ENCODE measurements around the gene CCDC78.

Gene CCDC78

DNA sequence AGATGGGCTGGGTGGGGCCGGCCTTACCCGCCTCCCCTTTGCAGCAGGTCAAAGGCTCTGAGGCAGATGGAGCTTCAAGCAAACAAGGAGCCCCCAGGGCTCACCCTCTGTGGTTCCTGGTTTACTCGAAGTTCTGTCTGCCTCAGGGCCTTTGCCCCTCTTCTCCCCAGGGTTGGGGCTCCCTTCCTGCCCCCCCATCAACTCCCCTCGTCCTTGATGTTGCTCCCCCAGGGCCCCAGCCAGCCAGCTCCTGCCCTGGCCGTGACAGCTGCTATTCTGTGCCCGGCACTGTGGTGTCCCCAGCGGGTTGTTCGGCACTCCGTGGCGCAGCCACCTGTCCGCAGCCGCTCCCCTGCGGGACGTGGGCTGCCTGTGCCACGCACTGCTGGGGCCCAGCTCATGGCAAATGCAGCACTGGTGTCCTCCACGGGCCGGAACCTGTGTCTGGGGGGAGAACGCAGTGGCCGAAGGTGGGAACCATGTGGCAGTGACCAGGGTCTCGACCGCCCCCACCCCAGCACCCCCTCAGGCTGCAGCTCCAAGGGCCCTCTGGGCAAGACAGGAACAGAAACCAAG is 15.7 kb downstream of the CCDC78 start:
- no peak for DNase-seq (ENCODE audit: low read depth)

DNA sequence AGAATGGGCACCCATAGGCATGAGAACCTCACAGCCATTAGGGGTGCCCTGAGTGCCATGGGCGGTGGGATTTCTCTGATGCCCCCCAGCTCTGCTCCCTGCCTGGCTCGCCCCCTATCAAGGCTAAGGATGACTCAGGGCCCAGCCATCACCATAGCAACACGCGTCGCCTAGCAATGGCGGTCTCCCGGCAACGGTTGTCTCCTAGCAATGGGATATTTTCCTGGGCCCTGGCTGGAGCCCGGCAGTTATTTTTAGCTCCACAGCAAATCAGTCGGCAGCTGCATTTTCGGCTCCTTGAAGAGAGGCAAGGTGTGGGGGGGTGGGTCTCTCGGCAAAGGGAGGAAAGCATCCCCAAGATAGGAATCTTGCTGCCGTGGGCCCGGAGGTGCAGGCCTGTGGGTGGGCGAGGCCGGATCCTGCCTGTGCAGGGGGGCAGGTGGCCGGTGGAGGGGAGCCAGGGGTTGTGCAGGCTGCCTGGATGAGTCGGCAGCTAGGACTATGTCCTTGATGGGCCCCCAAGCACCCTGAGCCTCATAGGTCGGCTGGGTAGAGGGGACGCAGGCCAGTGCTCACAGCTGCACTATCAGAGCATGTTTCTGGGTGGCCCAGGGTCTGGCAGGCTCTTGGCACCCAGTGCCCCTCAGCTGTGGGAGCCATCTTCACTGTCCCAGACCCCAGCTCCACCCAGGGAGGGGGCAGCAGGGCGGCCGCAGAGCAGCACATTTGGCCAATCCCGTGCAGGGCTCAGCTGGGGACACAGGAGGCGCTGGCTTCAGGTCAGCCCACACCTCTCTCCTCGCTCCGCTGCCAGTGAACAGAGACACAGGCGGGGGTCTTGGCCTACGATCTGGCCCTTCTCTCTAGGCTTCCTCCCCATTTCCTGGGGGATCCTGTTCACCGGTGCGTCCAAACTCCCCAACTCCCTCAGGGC is 16.4 kb downstream of the CCDC78 start:
- peak; percentile 70 for DNase-seq (ENCODE audit: low read depth)

DNA sequence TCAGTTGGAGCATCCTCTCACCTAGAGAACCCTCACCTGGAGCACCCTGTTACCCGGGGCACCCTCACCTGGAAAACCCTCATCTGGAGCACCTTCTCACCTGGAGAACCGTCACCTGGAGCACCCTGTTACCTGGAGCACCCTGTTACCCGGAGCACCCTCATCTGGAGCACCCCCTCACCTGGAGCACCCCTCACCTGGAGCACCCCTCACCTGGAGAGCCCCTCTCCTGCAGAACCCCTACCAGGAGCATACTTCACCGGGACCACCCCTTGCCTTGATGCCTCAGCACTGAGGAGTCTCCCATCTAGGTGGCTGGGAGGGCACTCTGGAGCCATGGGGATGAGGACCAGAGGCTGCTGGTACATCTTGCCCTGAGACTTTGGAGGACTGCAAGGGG is 17.3 kb downstream of the CCDC78 start:
- no peak for DNase-seq (ENCODE audit: low read depth)

DNA sequence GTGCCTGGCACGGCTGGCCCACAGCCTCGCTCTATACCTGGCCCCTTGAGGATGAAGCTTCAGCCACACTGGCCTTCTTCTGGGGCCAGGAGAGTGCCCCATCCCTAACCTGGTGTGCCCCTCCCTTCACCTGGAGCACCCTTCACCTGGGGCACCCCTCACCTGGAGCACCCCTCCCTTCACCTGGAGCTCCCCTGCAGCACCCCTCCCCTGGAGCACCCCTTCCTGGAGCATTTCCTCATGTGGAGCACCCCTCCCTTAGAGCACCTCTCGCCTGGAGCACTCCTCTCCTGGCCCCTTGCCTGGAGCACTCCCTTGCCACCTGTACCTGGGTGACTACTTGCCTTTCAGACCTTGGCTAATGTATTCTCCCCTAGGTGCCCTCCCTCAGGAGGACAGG is 18.2 kb downstream of the CCDC78 start:
- no peak for DNase-seq (ENCODE audit: low read depth)

DNA sequence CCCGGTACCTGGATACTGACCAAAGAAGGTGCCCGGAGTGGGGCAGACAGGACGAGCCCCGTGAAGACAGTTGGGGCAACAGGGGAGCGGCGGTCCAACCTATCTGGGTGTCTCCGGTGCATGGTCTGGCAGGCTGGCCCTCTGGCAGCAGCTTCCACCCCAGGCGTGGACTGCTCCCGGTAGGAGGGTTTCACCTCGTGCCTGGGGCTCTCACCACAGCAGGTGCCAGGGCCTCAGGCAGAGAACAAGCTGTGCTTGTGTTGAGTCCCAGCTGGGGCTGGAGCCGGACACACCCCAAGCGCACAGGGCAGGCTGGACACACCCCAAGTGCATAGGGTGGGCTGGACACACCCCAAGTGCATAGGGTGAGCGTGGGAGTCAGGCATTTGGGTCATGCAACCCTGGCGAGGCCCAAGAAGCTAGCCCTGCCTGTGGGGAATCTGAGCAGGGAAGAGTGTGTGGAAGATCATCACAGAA is 19.1 kb downstream of the CCDC78 start:
- no peak for DNase-seq (ENCODE audit: low read depth)

DNA sequence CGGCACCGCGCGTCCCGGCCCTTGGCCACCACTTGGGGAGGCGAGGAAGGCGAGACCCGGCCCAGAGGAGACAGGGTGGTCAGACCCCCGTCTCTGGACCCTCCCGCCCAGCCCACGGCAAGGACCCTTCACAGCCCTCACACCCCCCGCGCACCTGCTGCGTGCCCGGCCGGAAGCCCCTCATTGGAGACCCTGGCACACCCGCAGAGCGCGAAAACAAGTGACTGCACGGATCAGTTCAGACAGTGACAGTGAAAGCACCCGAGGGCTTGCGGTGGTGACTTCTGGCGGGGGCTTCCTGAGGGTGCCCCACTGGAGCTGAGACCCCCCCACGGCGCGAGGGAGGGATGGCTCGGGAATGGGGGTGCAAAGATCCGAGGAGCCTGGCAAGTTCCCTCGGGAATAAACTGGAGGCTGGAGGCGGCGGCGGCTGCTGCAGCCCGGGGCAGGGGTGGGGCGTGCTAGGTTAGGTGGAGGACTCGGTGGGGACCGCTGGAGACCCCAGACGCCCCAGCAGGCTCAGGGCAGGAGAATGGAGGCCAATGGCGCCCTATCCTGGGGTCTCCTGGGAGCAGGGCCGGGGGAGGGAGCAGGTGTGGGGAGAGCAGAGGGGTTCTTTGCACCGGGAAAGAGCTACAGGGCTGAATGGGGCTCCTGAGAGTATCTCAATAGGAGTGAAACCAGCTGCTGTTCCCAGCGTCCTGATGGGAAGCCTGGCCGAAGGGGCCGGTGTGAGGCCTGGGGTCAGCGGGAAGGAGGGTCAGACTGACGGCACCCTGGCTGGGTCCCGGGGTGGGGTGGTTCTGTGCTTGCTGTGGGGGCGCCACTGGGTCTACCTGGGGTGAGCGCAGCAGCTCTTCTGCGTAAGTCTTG is 19.8 kb downstream of the CCDC78 start:
- DNase-seq (ENCODE audit: low read depth) = no peak

DNA sequence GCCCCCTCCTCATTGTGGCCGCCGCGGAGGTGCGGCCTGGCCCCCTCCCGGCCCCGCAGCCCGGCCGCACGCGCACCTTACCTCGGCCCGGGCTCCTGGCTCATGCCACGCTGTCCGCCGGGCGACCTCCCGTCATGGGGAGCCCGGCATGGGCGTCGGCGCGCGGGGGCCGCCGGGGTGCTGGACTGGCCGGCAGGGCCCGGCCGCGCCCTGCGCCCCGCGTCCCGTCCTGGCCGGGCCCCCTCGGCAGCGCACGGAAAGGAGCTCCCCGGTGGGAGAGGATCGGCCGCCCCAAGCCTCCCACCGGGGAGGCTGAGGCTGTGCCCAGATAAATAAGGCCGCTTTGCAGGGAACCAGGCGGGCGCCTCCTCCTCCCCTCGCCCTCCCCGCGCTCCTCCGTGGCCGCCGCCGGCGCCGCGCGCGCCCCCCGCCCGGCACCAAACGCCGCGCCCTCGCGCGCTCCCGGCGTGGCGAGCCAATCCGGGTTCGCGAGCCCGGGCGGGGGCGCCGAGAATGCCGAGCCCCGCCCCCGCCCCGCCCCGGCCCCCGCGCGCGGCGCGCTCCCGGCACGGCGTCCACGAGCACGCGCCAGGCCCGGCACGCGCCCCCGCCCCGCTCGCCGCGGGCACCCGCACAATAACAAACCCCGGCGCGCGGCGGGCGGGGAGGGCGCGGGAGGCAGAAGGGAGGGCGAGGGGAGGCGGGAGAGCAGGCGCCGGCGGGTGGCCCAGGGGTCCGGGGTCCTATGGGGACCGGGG is 20.6 kb downstream of the CCDC78 start, which contains the start of gene FBXL16:
FBXL16 (minus strand) TSS at position 371 of the 758 bp plus-strand sequence. CDS start 8,396 bp downstream, outside the sequence.
- DNase-seq (ENCODE audit: low read depth) = no peak

DNA sequence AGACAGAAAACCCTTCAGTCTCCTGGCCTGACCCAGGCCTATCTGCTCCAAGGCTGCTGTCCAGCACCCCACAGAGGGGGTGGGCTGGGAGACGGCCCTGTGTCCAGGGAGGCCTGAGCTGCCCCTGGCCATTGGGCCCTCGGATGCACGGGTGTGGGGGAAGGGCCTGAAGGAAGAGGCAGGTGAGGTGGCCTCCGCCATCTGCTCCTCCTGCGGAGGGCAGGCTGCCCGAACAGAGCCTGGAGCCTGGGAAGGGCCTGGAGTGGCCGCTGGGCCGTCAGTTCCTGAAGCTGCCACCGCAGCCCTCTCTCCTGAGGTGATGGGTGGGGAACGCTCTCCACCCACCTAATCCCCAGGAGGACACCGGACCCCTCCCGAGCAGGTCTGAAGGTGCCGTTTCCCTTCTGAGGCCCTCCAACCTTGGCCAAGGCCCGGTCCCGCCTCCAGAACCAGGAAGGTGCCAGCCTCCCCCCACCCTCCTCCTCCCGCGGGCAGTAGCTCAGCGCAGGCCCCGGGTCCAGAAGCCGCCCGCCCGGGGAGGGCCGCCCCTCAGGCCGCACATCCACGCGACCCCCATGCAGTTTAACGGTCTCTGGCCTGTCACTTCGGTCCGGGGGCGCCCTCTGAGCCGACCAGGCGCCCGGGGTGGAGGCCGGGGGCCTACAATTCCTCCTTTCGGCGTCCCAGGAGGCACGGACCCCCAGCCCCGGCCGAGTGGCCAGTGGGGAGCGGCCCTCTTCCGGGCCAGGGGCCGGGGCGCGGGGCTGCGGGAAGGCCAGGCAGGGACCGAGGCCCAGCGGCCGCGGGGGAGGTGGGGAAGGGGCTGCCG is 21.5 kb downstream of the CCDC78 start:
- DNase-seq (ENCODE audit: low read depth) = no peak

DNA sequence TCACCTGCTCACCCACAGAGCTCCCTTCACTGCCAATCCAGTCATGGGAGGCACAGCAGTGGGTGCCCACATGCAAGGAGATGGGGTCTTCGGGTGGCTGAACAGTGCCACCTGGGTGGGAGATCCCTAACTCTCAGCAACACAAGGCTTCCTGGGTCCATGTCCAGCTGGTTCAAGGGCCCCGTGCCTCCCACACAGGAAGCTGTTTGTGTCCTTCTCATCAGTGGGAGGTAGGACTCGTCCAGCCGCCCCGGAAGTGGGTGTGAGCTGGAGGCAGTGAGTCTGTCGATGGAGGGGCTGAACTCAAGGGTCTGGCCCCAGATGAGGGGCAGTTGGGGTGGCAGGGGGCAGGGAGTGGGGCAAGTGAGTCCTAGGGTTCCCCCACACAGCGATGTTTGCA is 22.2 kb downstream of the CCDC78 start:
- DNase-seq (ENCODE audit: low read depth) = no peak

DNA sequence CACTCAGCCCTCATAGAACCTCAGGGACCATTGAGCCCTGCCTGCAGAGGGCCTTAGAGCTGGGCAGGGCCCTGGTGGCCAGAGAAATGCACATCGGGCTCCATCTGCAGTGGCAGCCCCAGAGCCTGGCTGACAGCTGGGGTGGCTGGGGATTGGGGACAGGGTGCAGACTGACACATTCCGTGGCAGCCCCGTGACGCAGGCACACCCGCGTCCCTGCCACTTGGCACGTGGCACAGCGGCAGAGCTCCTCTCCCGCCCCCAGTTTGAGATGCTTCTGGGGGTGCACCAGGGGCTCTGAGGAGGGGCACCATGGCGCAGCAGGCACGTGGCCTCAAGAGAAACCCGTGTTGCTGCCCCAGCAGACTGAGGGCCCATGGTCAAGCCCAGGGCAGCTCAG is 22.8 kb downstream of the CCDC78 start:
- DNase-seq (ENCODE audit: low read depth) = no peak

DNA sequence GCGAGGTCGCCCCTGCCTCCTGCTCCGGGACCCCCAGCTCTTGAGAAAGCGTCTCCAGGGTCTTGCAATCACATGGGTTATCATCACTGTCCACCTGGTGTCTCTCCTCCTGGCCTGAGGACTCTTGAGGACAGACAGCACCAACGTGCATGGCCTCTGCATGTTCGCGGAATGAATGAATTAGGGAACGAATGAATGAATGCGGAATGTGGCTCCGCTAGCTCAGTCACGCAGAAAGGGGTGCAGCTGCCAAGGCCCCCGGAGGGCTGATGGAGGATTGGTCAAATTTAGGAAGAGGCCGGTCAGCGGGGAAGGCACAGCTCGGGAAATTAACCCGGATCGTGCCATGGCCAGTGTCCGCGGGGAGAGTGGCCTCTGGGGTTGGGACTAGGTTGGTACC is 23.9 kb downstream of the CCDC78 start:
- DNase-seq (ENCODE audit: low read depth) = no peak

DNA sequence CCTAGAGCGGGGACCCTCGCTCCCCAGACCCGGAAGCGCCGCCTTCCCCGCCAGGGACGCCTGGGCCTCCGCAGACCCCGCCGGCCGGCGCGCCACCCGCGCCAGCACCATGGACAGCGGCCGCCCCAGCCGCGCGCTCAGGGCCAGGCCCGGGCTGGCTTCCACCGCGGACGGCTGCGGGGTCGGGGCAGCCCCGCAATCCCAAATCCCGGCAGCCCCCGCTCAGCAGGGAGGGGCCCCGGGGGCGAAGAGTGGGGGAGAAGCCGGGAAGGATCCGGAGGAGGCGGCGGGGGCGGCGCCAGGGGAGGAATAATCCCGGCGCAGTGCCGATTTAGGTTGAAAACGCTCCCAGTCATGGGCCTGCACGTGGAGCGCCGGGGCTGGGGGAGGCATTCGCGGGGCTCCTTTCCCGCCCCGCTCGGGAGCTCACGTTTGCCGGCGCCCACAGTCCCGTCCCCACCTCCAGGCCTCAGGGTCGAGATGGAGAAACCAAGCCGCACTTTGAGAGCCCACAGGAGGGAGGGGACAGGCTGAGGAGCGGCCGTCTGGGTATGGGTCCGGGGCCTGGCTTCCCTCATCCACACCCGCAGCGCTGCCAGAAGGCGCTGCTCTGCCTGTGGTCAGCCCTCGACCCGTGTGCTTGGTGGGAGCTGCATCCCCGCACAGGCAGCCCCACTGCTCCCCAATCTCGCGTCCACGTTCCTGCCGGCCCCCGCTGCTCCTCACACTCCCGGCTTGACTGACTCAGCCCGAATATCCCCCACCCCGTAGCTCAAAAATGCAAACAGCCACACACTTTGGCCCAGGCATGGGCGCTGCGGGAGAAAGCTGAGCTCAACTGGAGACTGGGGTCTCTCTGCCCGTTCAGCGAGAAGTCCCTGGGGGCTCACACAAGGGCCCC is 25.3 kb downstream of the CCDC78 start:
- no peak for DNase-seq (ENCODE audit: low read depth)

DNA sequence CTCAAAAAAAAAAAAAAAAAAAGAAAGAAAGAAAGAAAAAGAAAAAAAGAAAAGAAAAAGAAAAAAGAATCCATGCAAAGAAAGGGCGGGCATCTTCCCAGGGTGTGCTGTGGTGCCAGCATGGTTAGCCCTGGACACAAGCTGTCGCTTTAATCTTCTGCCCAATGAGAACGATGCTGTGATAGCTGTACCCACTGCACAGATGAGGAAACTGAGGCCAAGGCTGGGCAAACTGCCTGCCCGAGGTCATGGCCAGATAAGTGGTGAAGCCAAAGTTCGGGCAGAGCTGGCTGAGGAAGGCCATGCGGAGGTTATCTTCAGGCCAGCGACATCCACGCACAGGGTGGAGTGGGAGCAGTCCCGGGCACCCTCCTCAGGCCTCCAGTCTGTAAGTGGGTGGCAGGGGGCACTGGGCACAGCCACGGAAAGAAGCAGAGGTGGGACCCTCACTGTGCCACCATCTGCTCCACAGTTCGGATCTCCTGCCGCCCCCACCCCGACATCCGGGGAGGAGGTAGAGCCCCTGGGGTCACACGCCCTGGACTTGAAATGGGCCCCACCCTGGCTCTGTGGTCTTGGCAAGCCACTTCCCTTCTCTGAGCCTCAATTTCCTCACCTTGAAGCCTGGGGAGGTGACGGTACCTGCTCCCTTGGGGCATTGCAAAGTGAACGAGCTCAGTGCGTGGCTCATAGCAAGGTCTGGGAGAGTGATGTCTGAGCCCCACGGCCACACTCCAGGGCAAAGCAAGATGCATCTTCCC is 27.2 kb downstream of the CCDC78 start:
- no peak for DNase-seq (ENCODE audit: low read depth)

DNA sequence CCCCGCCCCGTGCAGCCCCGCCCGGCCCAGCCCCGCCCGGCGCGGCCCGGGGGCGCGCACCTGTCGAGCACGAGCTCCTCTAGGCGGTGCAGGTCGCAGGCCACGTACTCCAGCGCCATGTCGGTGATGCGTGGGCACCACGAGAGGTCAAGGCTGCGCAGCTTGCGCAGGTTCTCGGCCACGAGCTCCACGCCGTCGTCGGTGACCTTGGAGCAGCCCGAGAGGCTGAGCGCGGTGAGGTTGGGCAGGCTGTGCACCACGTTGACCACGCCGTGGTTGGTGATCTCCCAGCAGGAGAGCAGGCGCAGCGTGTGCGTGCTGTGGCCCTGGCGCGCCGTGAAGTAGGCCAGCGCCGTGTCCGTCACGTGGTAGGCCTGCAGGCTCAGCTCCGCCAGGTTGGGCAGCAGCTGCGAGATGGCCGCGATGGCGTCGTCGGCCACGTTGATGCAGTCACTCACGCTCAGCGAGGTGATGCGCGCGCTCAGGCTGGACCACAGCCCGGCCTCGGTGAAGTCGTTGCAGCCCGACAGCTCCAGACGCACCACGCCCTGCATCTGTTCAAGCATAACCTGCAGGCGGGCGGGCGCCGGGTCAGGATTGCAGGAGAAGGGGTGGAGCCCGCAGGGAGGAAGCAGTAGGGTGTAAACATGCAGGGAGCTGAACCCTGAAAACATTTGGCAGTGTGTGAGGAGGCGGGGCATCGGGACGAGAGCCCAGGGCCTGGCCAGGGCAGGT is 30.7 kb downstream of the CCDC78 start:
- no peak for DNase-seq (ENCODE audit: low read depth)

DNA sequence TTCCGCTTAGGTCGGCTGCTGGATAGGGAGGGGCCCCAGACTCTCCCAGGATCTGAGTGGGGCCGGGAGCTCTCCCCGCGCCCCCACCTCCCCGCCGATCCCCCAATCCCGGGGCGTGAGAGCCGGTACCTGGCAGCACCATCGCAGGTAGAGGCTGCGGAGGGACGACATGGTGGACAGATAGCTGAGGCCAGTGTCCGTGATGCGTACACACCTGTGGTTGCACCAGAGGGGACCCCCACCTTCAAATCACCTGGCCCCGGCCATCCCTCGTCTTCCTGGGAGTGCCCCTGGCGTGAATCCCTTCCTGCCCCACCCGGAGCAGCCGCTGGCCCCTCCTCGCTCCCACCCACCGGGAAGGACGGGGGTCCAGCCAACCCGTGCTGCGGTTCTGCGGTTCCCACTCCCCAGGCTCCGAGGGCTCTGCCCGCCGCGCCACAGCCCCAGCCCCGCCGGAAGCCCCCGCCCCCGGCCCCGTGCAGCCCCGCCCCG is 31.3 kb downstream of the CCDC78 start:
- DNase-seq (ENCODE audit: low read depth) = no peak

DNA sequence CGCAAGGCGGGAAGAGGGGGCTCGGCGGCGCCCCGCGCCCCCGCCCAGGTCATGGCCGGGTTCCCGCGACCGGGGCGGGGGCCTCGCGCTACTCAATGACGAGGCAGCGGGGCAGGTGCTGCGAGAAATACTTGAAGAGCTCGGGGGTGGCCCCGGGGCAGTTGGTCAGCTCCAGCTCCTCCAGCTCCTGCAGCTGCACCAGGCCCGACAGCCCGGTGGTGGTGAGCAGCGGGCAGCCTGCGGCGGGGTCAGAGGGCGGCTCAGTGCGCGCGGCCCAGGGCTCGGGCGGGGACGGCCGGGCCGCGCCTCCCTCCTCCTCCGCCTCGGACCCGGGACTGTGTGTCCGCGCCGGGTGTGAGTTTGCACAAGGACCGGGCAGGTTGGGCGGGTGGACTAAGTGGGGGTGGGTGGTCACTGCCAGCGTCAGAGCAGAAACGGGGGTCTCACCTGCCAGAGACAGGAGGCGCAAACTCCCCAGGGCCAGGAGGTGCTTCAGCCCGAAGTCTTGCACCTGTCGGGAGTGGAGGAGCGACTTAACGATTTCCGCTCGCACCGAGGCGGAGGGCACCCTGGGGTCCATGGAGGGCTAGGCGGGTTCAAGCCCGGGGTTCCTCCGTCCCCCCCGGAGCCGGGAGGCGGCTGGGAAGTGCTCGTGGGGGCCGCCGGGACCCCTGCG is 31.9 kb downstream of the CCDC78 start:
- no peak for DNase-seq (ENCODE audit: low read depth)

DNA sequence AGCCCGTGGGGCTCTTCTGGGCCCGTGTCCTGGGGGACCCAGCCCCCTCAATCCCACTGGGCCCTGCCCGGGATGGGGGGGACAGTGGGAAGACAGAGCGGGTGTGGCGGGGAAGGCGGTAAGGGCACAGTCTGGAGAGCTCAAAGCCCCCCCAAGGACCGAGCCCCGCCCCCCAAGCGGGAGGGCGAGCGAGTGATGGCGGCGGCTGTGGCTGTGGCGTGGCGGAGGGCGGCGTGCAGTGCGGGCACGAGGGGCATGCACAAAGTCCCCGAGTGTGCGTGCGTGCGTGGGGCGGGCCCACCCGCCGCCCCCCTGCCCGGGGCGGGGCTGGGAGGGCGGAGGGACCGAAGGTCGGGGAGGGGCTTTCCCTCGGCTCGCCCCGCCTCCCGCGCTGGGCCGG is 32.5 kb downstream of the CCDC78 start:
- DNase-seq (ENCODE audit: low read depth) = no peak
